ENCODE data around the gene ALLC.
"Not testable (repeated sequence)": the region's sequence is repeated elsewhere in the genome, so short reads cannot be mapped to it uniquely, and the experiment has no call there.

GRCh38 chr2:3619661-3620060, 38.3 kb upstream of the ALLC start:
- TF ChIP-seq CTCF, POLR2AphosphoS5 (IDR thresholded peaks at IDR 0.05): not testable (repeated sequence)

All from prostate gland (tissue), 2 donors.